K562 treated with DMSO at 1 percent for 48 hours (cell line): Measurements from ENCODE around the gene TMEM233. TPM values are rescaled to one million over a fixed set of nuclear protein-coding genes. Genes with fewer than 3 reads are reported as not detected.

ENCODE experiments used
- total RNA-seq: library from RNA; unstranded; fragments of 300-600 nt; gene quantifications from 2 replicates; pipeline ENCODE4 v1.2.3, GENCODE V29; 2022; ENCODE audit warnings: low replicate concordance; ENCODE audit errors: extremely low read depth

The TMEM233 gene
- total RNA-seq = not detected in 2 replicates

DNA sequence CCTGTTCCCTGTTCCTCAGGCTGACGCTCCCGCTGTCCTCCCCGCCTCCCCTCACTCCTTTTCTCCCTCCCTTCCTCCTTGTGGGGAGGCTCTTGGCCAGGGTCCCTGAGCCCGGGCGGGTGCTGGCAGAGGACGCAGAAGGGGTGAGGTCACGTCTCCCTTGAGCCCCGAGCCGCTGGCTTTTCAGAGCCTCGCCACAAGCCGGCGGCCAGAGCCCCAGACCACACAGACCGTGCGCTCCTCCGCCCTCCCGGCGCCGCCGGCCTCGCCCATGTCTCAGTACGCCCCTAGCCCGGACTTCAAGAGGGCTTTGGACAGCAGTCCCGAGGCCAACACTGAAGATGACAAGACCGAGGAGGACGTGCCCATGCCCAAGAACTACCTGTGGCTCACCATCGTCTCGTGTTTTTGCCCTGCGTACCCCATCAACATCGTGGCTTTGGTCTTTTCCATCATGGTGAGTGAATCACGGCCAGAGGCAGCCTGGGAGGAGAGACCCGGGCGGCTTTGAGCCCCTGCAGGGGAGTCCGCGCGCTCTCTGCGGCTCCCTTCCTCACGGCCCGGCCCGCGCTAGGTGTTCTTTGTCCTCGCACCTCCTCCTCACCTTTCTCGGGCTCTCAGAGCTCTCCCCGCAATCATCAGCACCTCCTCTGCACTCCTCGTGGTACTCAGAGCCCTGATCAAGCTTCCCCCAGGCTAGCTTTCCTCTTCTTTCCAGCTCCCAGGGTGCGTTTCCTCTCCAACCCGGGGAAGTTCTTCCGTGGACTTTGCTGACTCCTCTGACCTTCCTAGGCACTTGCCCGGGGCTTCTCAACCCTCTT, at the start of gene TMEM233:
TSS of gene TMEM233 (plus strand) at position 197 of the 821 bp plus-strand sequence. CDS start at position 272, 75 bp downstream.

GRCh38 chr12:119667577-119668323, 74.2 kb downstream of the TMEM233 start, which contains the start of gene PRKAB1:
Gene PRKAB1, plus strand, starts transcription at chr12:119668133. Its CDS starts 112 bp downstream, at chr12:119668245.

Other genes starting within 250 kb of the TMEM233 start
- gene PRKAB1, start 74.4 kb downstream of the TMEM233 start, total RNA-seq = not detected in 2 replicates